ENCODE measurements around the gene EFNA5.

EFNA5 gene
- total RNA-seq = 0.15 to 5.1 reads per million in 2 donors

DNA sequence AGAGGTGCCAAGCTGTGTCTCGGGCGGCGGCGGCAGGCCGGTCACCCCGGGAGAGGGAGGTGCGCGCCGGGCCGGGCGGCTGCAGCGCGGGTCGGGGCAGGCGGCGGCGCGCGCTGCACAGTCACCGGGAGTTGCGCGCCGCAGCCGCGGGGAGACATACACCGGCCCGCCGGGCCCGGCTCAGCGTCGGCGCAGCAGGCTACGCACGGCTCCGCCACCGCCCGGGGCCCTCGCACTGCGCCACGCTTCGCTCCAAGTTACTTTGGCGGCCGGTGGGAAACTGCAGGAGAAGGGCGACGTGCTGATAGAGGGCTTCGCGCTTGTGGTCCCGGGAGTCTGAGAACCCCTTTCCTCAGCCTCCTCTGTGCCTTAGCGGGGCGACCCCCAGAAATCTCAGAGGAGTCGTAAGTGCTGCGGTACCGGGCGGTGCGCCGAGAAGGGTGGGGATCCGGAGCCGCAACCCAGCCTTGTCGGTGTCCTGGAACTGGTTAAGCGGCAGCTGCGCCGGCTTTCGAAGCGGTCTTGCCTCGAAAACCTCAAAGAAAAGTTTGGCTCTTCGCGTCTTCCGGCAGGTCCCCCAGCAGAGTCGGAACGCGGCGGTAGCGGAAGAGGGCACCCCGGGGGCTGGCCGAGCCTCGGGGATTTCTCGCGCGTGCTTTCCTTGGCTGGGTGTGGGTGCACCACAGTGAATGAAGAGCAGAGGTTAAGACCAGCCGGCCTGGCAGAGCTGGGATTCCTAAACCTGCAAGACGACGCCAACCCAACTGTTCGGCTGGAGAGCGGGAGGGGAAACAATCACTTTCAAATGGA is at the start of gene EFNA5:
Gene EFNA5 (minus strand): TSS at position 6 of the 810 bp plus-strand sequence.
- DNase-seq = peak; percentile 13

DNA sequence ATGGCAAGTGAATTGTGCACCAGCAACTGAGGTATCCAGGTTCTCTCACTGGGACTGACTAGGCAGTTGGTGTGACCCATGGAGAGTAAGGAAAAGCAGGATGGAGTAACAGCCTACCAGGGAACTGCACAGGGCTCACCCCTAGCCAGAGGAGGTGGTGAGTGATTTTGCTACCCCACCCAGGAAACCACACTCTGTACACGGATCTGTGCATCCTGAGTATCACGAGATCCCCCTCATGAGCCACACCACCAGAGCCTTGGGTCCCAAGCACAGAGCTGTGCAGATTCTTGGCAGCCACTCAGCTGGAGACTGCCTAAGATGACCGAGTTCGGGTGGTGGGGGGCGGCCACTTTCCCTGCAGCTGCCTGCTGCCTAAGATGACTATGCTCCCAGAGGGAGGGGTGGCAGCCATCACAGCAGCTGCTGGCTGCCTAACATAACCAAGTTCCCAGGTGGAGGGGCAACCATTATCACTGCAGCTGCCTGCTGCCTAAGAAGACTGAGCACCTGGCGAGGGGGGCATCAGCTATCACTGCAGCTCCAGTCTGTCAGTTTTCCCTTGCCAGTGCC is 48.4 kb upstream of the EFNA5 start:
- no peak for DNase-seq

DNA sequence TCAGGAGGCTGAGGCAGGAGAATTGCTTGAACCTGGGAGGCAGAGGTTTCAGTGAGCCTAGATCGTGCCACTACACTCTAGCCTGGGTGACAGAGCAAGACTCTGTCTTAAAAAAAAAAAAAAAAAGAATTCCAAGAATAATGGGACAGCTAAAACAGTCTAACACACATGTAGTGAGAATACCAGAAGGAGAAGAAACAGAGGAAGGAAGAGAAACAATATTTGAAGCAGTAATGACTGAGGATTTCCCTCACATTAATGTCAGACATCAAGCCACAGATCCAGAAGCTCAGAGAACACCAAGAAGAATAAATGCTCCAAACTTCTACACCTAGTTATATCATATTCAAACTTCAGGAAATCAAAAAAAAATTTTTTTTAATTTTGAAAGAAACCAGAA is 47.1 kb upstream of the EFNA5 start:
- DNase-seq = no peak

DNA sequence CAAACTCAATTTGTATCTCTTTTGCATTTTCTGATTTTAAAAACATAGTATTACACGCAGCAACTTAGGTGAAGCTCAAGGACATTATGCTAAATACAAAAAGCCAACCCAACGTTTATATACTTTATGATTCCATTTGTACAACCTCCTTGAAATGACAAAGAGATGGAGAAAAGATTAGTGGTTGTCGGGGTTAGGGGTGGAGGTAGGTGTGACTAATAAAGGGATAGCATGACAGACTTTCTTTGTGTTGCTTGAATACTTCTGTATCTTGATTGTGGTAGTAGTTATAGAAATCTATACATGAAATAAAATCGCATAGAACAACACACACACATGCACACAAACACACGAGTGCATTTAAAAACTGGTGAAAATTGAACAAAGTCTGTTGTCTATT is 42.5 kb upstream of the EFNA5 start:
- DNase-seq = no peak

DNA sequence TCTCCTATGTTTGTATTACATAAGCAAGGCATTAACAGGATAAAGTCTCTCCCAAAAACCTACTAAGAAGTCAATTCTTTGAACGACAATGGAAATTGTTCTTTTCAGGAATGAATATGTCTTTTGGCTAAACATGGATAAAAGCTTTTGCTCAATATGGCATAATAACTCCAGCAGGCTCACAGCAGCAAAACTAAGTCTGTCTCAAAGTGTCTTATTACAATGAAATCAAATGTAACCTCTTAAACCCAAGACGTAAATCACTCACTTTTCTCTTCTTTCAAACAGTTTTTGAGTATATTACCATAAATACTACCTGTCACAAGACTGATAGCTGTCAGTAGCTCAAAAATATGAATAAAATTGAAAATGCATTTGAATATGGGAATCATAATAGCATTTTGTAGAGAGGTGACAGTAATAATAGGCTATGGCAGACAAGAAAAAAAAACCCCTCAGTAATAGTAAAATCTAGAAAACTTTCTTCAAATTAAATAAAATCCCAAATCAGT is 41.7 kb upstream of the EFNA5 start:
- no peak for DNase-seq

GRCh38 chr5:107705402-107706014 is 34.8 kb upstream of the EFNA5 start:
- no peak for DNase-seq

DNA sequence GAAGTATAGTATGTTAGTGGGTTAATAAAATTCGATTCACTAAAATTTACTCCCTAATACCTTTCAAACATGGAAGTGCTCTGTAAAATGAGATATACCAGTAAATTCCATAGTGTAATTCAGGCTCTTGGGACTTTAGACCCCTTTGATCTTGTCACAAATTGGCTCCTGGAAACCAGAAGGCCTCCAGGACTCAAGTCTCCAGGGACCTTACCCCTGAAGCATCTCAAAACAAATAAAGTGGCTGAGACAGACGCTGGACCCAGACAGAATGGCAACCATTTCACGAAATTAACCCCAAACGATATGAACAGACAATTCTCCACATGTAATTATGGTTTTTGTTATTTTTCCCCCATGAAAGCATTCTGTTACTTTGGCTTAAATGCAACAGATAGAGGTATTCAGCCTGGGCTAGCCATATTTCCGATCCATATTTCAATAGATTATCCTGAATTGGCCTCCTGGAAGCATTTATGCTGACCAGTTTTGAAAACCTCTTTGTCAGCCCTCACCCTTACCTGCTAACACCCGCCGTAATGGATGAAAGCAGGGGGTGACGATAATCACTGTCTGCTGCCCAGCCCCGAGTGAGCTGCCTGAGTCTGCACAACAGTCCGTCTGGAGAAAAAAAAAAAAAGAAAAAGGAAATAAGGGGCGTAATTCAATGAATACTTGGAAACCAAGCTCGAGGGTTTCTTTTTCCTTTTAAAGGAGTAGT is 34.1 kb upstream of the EFNA5 start:
- DNase-seq = no peak

DNA sequence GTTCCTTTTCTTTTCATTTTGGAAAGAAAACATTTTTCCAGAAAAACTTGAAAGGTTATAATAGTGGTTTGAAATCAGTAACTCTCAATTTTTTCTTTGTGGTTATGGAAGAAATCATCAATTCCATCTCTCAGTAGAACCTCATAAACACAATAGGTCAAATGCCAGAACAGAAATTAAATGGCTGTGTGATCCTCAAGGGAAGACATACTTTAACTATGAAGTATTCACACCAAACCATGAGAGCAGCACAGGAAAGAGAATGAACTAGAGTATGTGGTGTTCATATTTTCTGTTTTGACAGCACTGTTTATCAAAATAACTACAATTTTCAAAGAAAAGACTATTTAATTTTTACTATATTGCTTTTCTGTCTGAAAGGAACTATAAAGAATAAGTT is 29.7 kb upstream of the EFNA5 start:
- no peak for DNase-seq

- DNase-seq = no peak
Measured at GRCh38 chr5:107699425-107699824, 28.7 kb upstream of the EFNA5 start.

GRCh38 chr5:107698286-107698685 is 27.5 kb upstream of the EFNA5 start:
- no peak for DNase-seq

GRCh38 chr5:107696498-107696897 is 25.8 kb upstream of the EFNA5 start:
- DNase-seq = no peak

DNA sequence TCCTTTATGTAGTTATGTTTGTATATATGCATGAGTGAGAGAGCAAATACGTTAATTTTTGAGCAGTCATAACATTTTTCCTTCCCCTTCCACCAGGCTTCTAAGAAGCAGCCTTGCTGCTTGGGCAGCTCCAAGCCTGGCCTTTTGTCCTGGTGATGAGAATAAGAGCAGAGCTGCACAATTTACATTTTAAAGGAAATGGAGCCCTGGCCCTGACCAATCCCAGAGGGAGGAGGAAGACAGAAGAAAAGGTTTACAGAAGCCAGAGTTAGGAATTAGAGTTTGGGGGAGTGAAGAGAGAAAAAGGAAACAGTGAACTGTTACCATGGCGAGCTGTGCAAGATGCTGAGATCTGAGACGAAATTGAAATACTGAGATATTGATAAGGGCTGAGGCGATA is 25.3 kb upstream of the EFNA5 start:
- no peak for DNase-seq

DNA sequence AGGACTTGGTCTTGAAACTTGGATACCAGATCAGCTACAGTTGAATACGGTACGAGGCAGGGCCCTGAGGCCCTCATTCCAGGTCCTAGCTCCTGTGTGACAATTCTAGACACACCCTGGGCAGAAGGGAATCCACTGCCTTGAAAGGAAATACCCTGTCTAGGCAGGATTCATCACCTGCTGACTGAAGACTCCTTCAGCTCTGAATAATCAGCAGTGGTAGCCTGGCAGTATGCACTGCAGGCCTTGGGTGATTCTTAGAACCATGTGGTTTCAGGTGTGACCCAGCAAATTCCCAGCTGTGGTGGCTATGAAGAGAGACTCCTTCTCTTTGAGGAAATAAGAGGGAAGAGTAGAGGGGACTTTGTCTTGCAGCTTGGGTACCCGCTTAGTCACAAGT is 17.2 kb upstream of the EFNA5 start:
- DNase-seq = no peak

DNA sequence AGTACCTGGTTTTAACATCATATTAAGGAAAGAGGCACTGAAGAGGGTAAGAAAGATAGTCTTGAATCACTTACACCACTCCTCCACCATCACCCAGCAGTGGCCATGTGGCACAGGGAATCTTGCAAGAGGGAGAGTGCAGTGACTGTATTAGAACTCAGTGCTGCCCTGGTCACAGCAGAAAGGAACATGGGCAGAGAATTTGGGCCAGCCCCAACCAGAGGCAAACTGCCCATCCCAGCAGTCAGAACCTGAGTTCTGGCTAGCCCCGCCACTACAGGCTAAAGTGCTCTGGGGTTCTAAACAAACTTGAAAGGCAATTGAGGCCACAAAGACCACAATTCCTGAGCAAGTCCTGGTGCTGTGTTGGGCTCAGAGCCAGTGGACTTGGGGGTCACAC is 16.7 kb upstream of the EFNA5 start:
- DNase-seq = no peak

DNA sequence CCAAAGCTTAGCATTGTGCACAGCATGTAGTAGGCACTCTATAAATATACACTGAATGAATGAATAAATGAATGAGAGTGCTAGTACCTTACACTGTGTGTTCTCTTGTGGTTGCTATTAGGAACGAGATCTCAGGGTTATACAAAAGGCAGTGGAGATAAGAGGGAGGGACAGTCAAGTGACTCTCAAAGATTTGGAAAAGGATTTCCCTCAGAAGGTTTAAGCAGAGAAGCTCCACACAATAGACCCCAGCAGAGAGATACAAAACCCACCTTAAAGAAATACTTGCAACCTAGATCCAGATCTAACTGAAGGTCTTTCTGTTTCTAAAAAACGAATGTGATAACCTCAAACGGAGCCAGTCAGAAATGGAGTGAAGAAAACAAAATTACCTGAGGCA is 11.8 kb upstream of the EFNA5 start:
- no peak for DNase-seq

DNA sequence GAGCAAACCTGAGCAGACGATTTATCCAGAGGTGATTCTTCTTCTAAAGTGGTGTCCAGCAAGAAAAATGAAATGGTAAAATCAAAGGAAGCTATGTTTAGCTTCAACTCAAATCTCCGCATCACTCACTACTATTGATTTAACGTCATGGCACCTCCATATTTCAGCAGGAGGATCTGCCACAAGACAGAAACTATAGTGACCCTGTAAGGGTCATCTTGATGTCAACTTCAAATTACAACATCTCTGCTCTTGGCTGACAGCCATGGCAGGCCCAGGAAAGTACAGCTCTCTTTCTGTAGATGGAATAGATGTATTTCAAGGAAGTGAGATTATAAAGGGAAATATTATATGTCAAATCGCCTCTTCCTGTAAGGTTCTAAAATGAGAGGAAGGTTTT is 10.1 kb upstream of the EFNA5 start:
- DNase-seq = no peak

GRCh38 chr5:107680099-107680498 is 9.4 kb upstream of the EFNA5 start:
- no peak for DNase-seq

DNA sequence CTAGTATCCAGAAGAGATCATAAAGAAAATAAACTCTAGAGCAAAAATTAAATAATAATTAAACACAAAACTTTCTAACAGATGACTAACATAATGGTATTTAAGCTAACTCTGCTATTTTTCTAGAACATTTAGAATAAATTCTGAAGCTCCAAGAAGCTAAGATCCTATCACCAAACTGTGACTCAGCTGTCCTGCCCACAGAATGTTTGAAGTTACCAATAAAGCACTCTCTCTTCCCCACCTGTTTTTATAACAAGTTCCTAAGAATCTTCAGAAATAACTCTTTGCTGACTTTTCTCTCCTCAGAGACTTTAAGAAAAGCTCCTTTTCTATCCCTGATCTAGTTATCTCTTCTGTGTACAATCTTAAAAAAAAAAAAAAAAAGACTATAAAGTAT is 6.0 kb upstream of the EFNA5 start:
- no peak for DNase-seq

GRCh38 chr5:107675201-107675600 is 4.5 kb upstream of the EFNA5 start:
- DNase-seq = no peak

- no peak for DNase-seq
Measured at GRCh38 chr5:107674655-107675054, 3.9 kb upstream of the EFNA5 start.

DNA sequence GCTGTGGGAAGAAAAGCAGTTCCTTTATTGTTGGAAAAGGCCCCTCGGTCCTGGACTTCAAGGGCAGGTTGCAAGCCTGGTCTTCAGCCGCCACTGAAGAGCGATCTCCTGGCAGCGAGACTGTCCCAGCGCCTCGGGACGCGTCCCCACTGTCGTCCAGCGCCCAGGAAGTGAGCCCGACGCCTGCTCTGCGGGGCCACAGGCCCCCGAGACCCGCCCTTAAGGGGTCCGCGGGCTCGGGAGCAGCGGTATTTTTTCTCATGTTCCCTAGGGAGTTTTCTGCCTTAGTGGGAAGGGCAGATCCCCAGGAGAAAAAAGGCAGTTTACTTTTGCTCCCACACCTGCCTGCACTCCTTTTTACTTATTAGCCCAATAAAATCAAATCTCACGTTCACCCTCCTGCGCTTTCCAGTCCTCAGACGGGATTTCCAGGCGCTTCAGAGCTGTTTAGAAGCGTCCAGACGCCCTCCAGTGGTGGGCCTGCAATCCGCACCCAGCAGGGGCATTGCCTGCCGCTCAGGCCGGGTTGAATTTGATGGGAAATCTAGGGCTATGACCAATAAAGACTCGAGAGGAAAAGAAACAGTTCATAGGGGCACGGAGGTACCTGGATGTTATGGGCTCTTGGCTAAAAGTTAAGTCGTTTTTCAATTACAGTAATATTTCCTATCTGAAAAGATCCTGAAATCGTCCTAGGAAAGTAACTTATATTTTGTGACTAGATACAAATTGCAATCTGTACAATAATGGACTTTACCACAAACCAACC is 2.8 kb upstream of the EFNA5 start:
- peak; percentile 23 for DNase-seq

DNA sequence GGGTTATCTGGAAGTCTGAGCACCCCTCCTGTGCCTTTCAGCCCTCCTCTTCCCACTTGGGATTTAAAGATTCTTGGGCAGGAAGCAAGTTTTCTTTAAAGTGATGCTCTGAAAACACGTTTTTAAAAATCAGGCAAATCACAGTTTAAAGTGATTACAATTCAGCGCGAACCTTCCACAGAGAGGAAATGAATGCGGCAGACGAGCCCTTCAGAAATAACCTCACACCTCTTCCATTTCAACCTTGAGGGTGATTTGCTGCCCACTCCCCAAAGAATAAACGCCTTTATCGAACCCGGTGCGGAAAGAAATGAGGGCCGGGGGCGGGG is 2.3 kb upstream of the EFNA5 start:
- DNase-seq = no peak

Data from activated gamma-delta T cell (primary cell).